T-cell (primary cell): ENCODE data around the gene OPA1. TPM values are rescaled to one million over a fixed set of nuclear protein-coding genes. Genes with fewer than 3 reads are reported as not detected.

ENCODE experiments used
- ATAC-seq, 4 experiments: fragments of 200-7000 bp in 3 of 4; fragments of 150-1000 bp in 1 of 4; cut with Tn5 transposase; replicated peaks in 1 of 4; 1 replicate in 3 of 4; 2 replicates in 1 of 4; pipeline ENCODE4 v1.10.0; 2021; ENCODE audit warnings: moderate library complexity in 3 of 4, mild to moderate bottlenecking in 2 of 4, moderate number of reproducible peaks in 1 of 4
- CTCF ChIA-PET, 2 donors: fragments of 300-600 bp; sonication (Branson Sonifier 250); formaldehyde crosslinking; loops; one replicate each; lab custom pipeline; 2022; ENCODE audit warnings: antibody characterized with exemption in 2 of 2; lab: Charles Lee
- POLR2A ChIA-PET, 2 donors: fragments of 300-600 bp; sonication (Branson Sonifier 250); formaldehyde crosslinking; loops; one replicate each; lab custom pipeline; 2022; ENCODE audit warnings: antibody characterized with exemption in 2 of 2; lab: Charles Lee
- DNase-seq, 35 experiments: peaks; one replicate each; pipeline versions ENCODE4 v3.0.0 to v3.0.0-alpha.2; 2013 to 2023
- H3K27ac ChIP-seq: one replicate; pipeline ENCODE4 v1.5.1; 2013; ENCODE audit warnings: low read length
- H3K27me3 ChIP-seq, 2 experiments: replicated peaks in 1 of 2; 1 replicate in 1 of 2; 2 replicates in 1 of 2; pipeline versions ENCODE4 v1.6.1 to v1.7.0; 2013; ENCODE audit warnings: low read length in 1 of 2, mixed read lengths in 1 of 2; ENCODE audit not compliant: control insufficient read depth in 2 of 2, insufficient read depth in 2 of 2; ENCODE audit errors: extremely low read depth in 1 of 2
- H3K36me3 ChIP-seq, 2 donors: 1 replicate in 1 of 2; 2 replicates in 1 of 2; pipeline versions ENCODE4 v1.6.1 to v1.7.0; 2013; ENCODE audit warnings: low read length in 1 of 2; ENCODE audit not compliant: control insufficient read depth in 2 of 2, insufficient read depth in 1 of 2; ENCODE audit errors: extremely low read depth in 1 of 2
- H3K4me1 ChIP-seq, 2 experiments: 1 replicate in 1 of 2; 2 replicates in 1 of 2; pipeline versions ENCODE4 v1.6.1 to v1.7.0; 2013; ENCODE audit warnings: low read length in 2 of 2, mixed read lengths in 1 of 2; ENCODE audit not compliant: insufficient read depth in 2 of 2, control insufficient read depth in 1 of 2; ENCODE audit errors: extremely low read depth in 1 of 2
- H3K4me3 ChIP-seq, 2 donors: 1 replicate in 1 of 2; 2 replicates in 1 of 2; pipeline versions ENCODE4 v1.5.1 to v1.7.0; 2013; ENCODE audit warnings: mild to moderate bottlenecking in 2 of 2, low read length in 1 of 2, moderate library complexity in 1 of 2; ENCODE audit not compliant: control insufficient read depth in 1 of 2; ENCODE audit errors: extremely low read depth in 1 of 2
- H3K9me3 ChIP-seq: 2 replicates; pipeline ENCODE4 v1.7.0; 2013
- H3K27ac Mint-ChIP-seq, 2 donors: one replicate each; pipeline ENCODE4 v1.8.0; 2020 to 2021; ENCODE audit warnings: mild to moderate bottlenecking in 2 of 2, mixed read lengths in 2 of 2
- H3K27me3 Mint-ChIP-seq, 2 donors: one replicate each; pipeline ENCODE4 v1.8.0; 2021 to 2022; ENCODE audit warnings: mixed read lengths in 2 of 2
- H3K36me3 Mint-ChIP-seq: one replicate; pipeline ENCODE4 v1.8.0; 2021; ENCODE audit warnings: mixed read lengths
- H3K4me1 Mint-ChIP-seq, 3 donors: one replicate each; pipeline ENCODE4 v1.8.0; 2020 to 2022; ENCODE audit warnings: mixed read lengths in 3 of 3, mild to moderate bottlenecking in 1 of 3
- H3K4me3 Mint-ChIP-seq, 3 donors: one replicate each; pipeline ENCODE4 v1.8.0; 2020 to 2022; ENCODE audit warnings: mild to moderate bottlenecking in 3 of 3, mixed read lengths in 3 of 3, moderate library complexity in 3 of 3
- H3K9me3 Mint-ChIP-seq, 3 donors: one replicate each; pipeline ENCODE4 v1.8.0; 2020 to 2022; ENCODE audit warnings: mixed read lengths in 3 of 3
- WGBS: methylation state at CpG from one replicate; pipeline ENCODE4 v1.1.5; 2013; ENCODE audit warnings: missing lambda C conversion rate; ENCODE audit not compliant: insufficient coverage; 5-methylcytosine and 5-hydroxymethylcytosine counted together
- total RNA-seq, 35 experiments: library from RNA in 6 of 35; stranded (reverse) in 6 of 35; fragments of 120-200 nt in 1 of 35; gene quantifications; one replicate each; pipeline versions ENCODE4 v1.2.1 to v1.2.4 and lab custom pipeline; 2013 to 2026

OPA1 gene
- total RNA-seq, 5 donors from 2014 or later (not counting 1 experiment from before 2014, with no cell fraction given) = 40.5 to 56.1 (median 41.9) TPM

- Mint-ChIP-seq H3K27ac (no peak overlapping the region), H3K27me3 (peaks cover 0 to 1% of the 10 kb centered on the region in 2 donors), H3K9me3 (no peaks in the 10 kb centered on the region), H3K4me3 (no peak overlapping the region), H3K36me3 (peaks cover 2% of the 10 kb centered on the region), H3K4me1 (no peaks in the 10 kb centered on the region)
- Histone ChIP-seq H3K4me3 (no peak overlapping the region), H3K4me1 (no peaks in the 10 kb centered on the region), H3K27ac (no peak overlapping the region), H3K36me3 (no peaks in the 10 kb centered on the region), H3K27me3 (peaks cover 0 to 4% of the 10 kb centered on the region in 2 experiments), H3K9me3 (no peaks in the 10 kb centered on the region)
- ChIA-PET POLR2A (no interaction called here), CTCF (no interaction called here)
- ATAC-seq (no peak), DNase-seq (no peak)
- WGBS = no CpG with 5 or more reads among the region's 1 CpG
Measured at GRCh38 chr3:193553586-193553985, 39.4 kb upstream of the OPA1 start.

- Mint-ChIP-seq H3K27ac (no peak within 1 kb of the TSS), H3K9me3 (no peaks in the 10 kb centered on the region), H3K4me3 (no peak within 1 kb of the TSS), H3K4me1 (no peaks in the 10 kb centered on the region), H3K27me3 (peaks cover 0 to 1% of the 10 kb centered on the region in 2 donors), H3K36me3 (peaks cover 2% of the 10 kb centered on the region)
- Histone ChIP-seq H3K27me3 (peaks cover 0 to 4% of the 10 kb centered on the region in 2 experiments), H3K4me1 (no peaks in the 10 kb centered on the region), H3K4me3 (no peak within 1 kb of the TSS), H3K36me3 (no peaks in the 10 kb centered on the region), H3K9me3 (no peaks in the 10 kb centered on the region), H3K27ac (no peak within 1 kb of the TSS)
- 73% methylated on average over 9 of the region's 9 CpGs for WGBS
- ChIA-PET POLR2A (no interaction called here), CTCF (no interaction called here)
- DNase-seq = no peak
- no peak for ATAC-seq
Measured at GRCh38 chr3:193554811-193555210, 38.2 kb upstream of the OPA1 start, which contains the start of gene ATP13A4. Gene ATP13A4, minus strand, starts transcription at chr3:193554895. Its CDS starts 96 bp downstream, at chr3:193554799.

GRCh38 chr3:193556841-193557240, 36.2 kb upstream of the OPA1 start:
- DNase-seq = no peak
- ChIA-PET CTCF (no interaction called here), POLR2A (no interaction called here)
- no peaks in the 10 kb centered on the region for H3K36me3 Mint-ChIP-seq
- H3K9me3 Mint-ChIP-seq = no peaks in the 10 kb centered on the region
- Histone ChIP-seq H3K36me3 (no peaks in the 10 kb centered on the region), H3K4me1 (no peaks in the 10 kb centered on the region), H3K27me3 (peaks cover 0 to 4% of the 10 kb centered on the region in 2 experiments), H3K4me3 (no peak overlapping the region), H3K27ac (no peak overlapping the region), H3K9me3 (no peaks in the 10 kb centered on the region)
- no peak overlapping the region for H3K4me3 Mint-ChIP-seq
- peaks cover 0 to 1% of the 10 kb centered on the region in 2 donors for H3K27me3 Mint-ChIP-seq
- no peaks in the 10 kb centered on the region for H3K4me1 Mint-ChIP-seq
- WGBS = no CpG with 5 or more reads among the region's 2 CpGs
- H3K27ac Mint-ChIP-seq = no peak overlapping the region
- no peak for ATAC-seq

- H3K4me1 Mint-ChIP-seq = no peaks in the 10 kb centered on the region
- no peak overlapping the region for H3K27ac Mint-ChIP-seq
- H3K9me3 Mint-ChIP-seq = no peaks in the 10 kb centered on the region
- ChIA-PET POLR2A (no interaction called here), CTCF (no interaction called here)
- H3K36me3 Mint-ChIP-seq = no peaks in the 10 kb centered on the region
- no peak overlapping the region for H3K4me3 ChIP-seq
- no peaks in the 10 kb centered on the region for H3K36me3 ChIP-seq
- no peaks in the 10 kb centered on the region for H3K9me3 ChIP-seq
- peaks cover 0 to 4% of the 10 kb centered on the region in 2 experiments for H3K27me3 ChIP-seq
- H3K4me1 ChIP-seq = no peaks in the 10 kb centered on the region
- H3K27ac ChIP-seq = no peak overlapping the region
- DNase-seq = no peak
- no peak overlapping the region for H3K4me3 Mint-ChIP-seq
- ATAC-seq = no peak
- H3K27me3 Mint-ChIP-seq = peaks cover 0 to 1% of the 10 kb centered on the region in 2 donors
Measured at GRCh38 chr3:193559100-193559499, 33.9 kb upstream of the OPA1 start.

GRCh38 chr3:193560091-193560490, 32.9 kb upstream of the OPA1 start:
- no peaks in the 10 kb centered on the region for H3K4me1 ChIP-seq
- no peaks in the 10 kb centered on the region for H3K9me3 Mint-ChIP-seq
- ChIA-PET CTCF (no interaction called here), POLR2A (no interaction called here)
- no peaks in the 10 kb centered on the region for H3K27me3 Mint-ChIP-seq
- DNase-seq (no peak), ATAC-seq (no peak)
- no peak overlapping the region for H3K27ac ChIP-seq
- no peaks in the 10 kb centered on the region for H3K9me3 ChIP-seq
- no peaks in the 10 kb centered on the region for H3K36me3 ChIP-seq
- H3K27me3 ChIP-seq = no peaks in the 10 kb centered on the region
- no peak overlapping the region for H3K4me3 Mint-ChIP-seq
- WGBS = 71% methylated on average over 1 of the region's 4 CpGs
- no peak overlapping the region for H3K4me3 ChIP-seq
- no peak overlapping the region for H3K27ac Mint-ChIP-seq
- H3K4me1 Mint-ChIP-seq = no peaks in the 10 kb centered on the region
- H3K36me3 Mint-ChIP-seq = no peaks in the 10 kb centered on the region

- no peaks in the 10 kb centered on the region for H3K27me3 Mint-ChIP-seq
Measured at GRCh38 chr3:193560870-193561269, 32.1 kb upstream of the OPA1 start.

GRCh38 chr3:193563426-193563825, 29.6 kb upstream of the OPA1 start:
- H3K27ac ChIP-seq = no peak overlapping the region

More at GRCh38 chr3:193560870-193561269, 32.1 kb upstream of the OPA1 start:
- ChIA-PET CTCF (interaction anchor here in 1 of 2 donors (0.5 kb wide), 1 partner anchor 1077 kb away, joined by 5 read pairs; no protein-coding TSS in a partner anchor), POLR2A (no interaction called here)
- Mint-ChIP-seq H3K4me1 (no peaks in the 10 kb centered on the region), H3K27ac (no peak overlapping the region), H3K36me3 (no peaks in the 10 kb centered on the region), H3K9me3 (no peaks in the 10 kb centered on the region), H3K4me3 (no peak overlapping the region)
- H3K4me1 ChIP-seq = no peaks in the 10 kb centered on the region
- DNase-seq (no peak), ATAC-seq (no peak)
- no peaks in the 10 kb centered on the region for H3K36me3 ChIP-seq
- H3K9me3 ChIP-seq = no peaks in the 10 kb centered on the region
- H3K4me3 ChIP-seq = no peak overlapping the region
- H3K27me3 ChIP-seq = no peaks in the 10 kb centered on the region
- 76% methylated on average over 4 of the region's 4 CpGs for WGBS
- no peak overlapping the region for H3K27ac ChIP-seq

More at GRCh38 chr3:193563426-193563825, 29.6 kb upstream of the OPA1 start:
- Mint-ChIP-seq H3K9me3 (no peaks in the 10 kb centered on the region), H3K4me1 (no peaks in the 10 kb centered on the region), H3K36me3 (no peaks in the 10 kb centered on the region), H3K4me3 (no peak overlapping the region), H3K27ac (no peak overlapping the region), H3K27me3 (no peaks in the 10 kb centered on the region)
- ChIA-PET POLR2A (no interaction called here), CTCF (no interaction called here)
- WGBS = no CpG with 5 or more reads among the region's 3 CpGs
- no peaks in the 10 kb centered on the region for H3K36me3 ChIP-seq
- H3K4me1 ChIP-seq = no peaks in the 10 kb centered on the region
- no peak overlapping the region for H3K4me3 ChIP-seq
- DNase-seq (no peak), ATAC-seq (no peak)
- H3K9me3 ChIP-seq = no peaks in the 10 kb centered on the region
- no peaks in the 10 kb centered on the region for H3K27me3 ChIP-seq
